GM19438 (cell line): ENCODE data around the gene UMAD1.
A peak's percentile ranks its signal among the peaks of the same experiment; 100 is the strongest.
"Not testable (repeated sequence)": the region's sequence is repeated elsewhere in the genome, so short reads cannot be mapped to it uniquely, and the experiment has no call there.

Experiments
- ATAC-seq: cut with Tn5 transposase; IDR thresholded peaks from one replicate; pipeline ENCODE4 v1.9.1; 2021; ENCODE audit warnings: low read depth; ENCODE audit not compliant: unreplicated experiment

Gene UMAD1

GRCh38 chr7:7792056-7792455 lies 151.5 kb downstream of the UMAD1 start:
- no peak for ATAC-seq

GRCh38 chr7:7793249-7793648 lies 152.7 kb downstream of the UMAD1 start:
- no peak for ATAC-seq

GRCh38 chr7:7793921-7794320 lies 153.4 kb downstream of the UMAD1 start:
- no peak for ATAC-seq

- ATAC-seq, result no peak
Measured at GRCh38 chr7:7795203-7795602, 154.7 kb downstream of the UMAD1 start.

- ATAC-seq, result no peak
Measured at GRCh38 chr7:7795630-7796121, 155.1 kb downstream of the UMAD1 start.

GRCh38 chr7:7798510-7798909 lies 158.0 kb downstream of the UMAD1 start:
- ATAC-seq, result peak; percentile 88

GRCh38 chr7:7799138-7799537 lies 158.6 kb downstream of the UMAD1 start:
- no peak for ATAC-seq

- ATAC-seq, result no peak
Measured at GRCh38 chr7:7802531-7802930, 162.0 kb downstream of the UMAD1 start.

- ATAC-seq, result no peak
Measured at GRCh38 chr7:7803715-7804178, 163.2 kb downstream of the UMAD1 start.

GRCh38 chr7:7804822-7805221 lies 164.3 kb downstream of the UMAD1 start:
- not testable (repeated sequence) for ATAC-seq

- ATAC-seq, result no peak
Measured at GRCh38 chr7:7805511-7806153, 165.1 kb downstream of the UMAD1 start.

- no peak for ATAC-seq
Measured at GRCh38 chr7:7808156-7808555, 167.6 kb downstream of the UMAD1 start.

- no peak for ATAC-seq
Measured at GRCh38 chr7:7808626-7809025, 168.1 kb downstream of the UMAD1 start.

- no peak for ATAC-seq
Measured at GRCh38 chr7:7810380-7810779, 169.8 kb downstream of the UMAD1 start.

- ATAC-seq, result no peak
Measured at GRCh38 chr7:7810826-7811225, 170.3 kb downstream of the UMAD1 start.

- ATAC-seq, result no peak
Measured at GRCh38 chr7:7812112-7812511, 171.6 kb downstream of the UMAD1 start.

GRCh38 chr7:7815395-7815794 lies 174.8 kb downstream of the UMAD1 start:
- ATAC-seq, result no peak

- peak; percentile 55 for ATAC-seq
Measured at GRCh38 chr7:7816084-7816483, 175.5 kb downstream of the UMAD1 start.

- no peak for ATAC-seq
Measured at GRCh38 chr7:7816816-7817536, 176.4 kb downstream of the UMAD1 start.

- no peak for ATAC-seq
Measured at GRCh38 chr7:7817748-7818147, 177.2 kb downstream of the UMAD1 start.

- not testable (repeated sequence) for ATAC-seq
Measured at GRCh38 chr7:7818179-7818578, 177.6 kb downstream of the UMAD1 start.
